Measurements from ENCODE around the gene TAAR2.
"Not testable (repeated sequence)": the region's sequence is repeated elsewhere in the genome, so short reads cannot be mapped to it uniquely, and the experiment has no call there.

TAAR2 gene

GRCh38 chr6:132624175-132624574 lies at the start of gene TAAR2:
TAAR2 (minus strand) TSS chr6:132624275; CDS start chr6:132624275, 0 bp downstream.
- DNase-seq (ENCODE audit: extremely low read depth in 1 of 2, low read depth in 1 of 2): no peak

GRCh38 chr6:132673376-132674094 lies 49.5 kb upstream of the TAAR2 start:
- DNase-seq (ENCODE audit: extremely low read depth in 1 of 2, low read depth in 1 of 2): no peak

- no peak for DNase-seq (ENCODE audit: extremely low read depth in 1 of 2, low read depth in 1 of 2)
Observed at GRCh38 chr6:132671295-132671694, 47.2 kb upstream of the TAAR2 start.

GRCh38 chr6:132669690-132670291 lies 45.7 kb upstream of the TAAR2 start:
- DNase-seq (ENCODE audit: extremely low read depth in 1 of 2, low read depth in 1 of 2): no peak

GRCh38 chr6:132666118-132666517 lies 42.0 kb upstream of the TAAR2 start:
- DNase-seq (ENCODE audit: extremely low read depth in 1 of 2, low read depth in 1 of 2): no peak

GRCh38 chr6:132664309-132665034 lies 40.4 kb upstream of the TAAR2 start:
- no peak for DNase-seq (ENCODE audit: extremely low read depth in 1 of 2, low read depth in 1 of 2)

- DNase-seq (ENCODE audit: extremely low read depth in 1 of 2, low read depth in 1 of 2): no peak
Observed at GRCh38 chr6:132663661-132664060, 39.6 kb upstream of the TAAR2 start.

- no peak for DNase-seq (ENCODE audit: extremely low read depth in 1 of 2, low read depth in 1 of 2)
Observed at GRCh38 chr6:132661906-132662305, 37.8 kb upstream of the TAAR2 start.

- DNase-seq (ENCODE audit: extremely low read depth in 1 of 2, low read depth in 1 of 2): no peak
Observed at GRCh38 chr6:132659082-132659481, 35.0 kb upstream of the TAAR2 start, which contains the start of gene TAAR1. TAAR1 (minus strand) TSS chr6:132659182; CDS start chr6:132646003, 13,179 bp downstream.

- DNase-seq (ENCODE audit: extremely low read depth in 1 of 2, low read depth in 1 of 2): no peak
Observed at GRCh38 chr6:132651062-132651461, 27.0 kb upstream of the TAAR2 start.

GRCh38 chr6:132650429-132650828 lies 26.4 kb upstream of the TAAR2 start:
- no peak for DNase-seq (ENCODE audit: extremely low read depth in 1 of 2, low read depth in 1 of 2)

- no peak for DNase-seq (ENCODE audit: extremely low read depth in 1 of 2, low read depth in 1 of 2)
Observed at GRCh38 chr6:132648828-132649227, 24.8 kb upstream of the TAAR2 start.

- DNase-seq (ENCODE audit: extremely low read depth in 1 of 2, low read depth in 1 of 2): no peak
Observed at GRCh38 chr6:132648356-132648755, 24.3 kb upstream of the TAAR2 start.

- no peak for DNase-seq (ENCODE audit: extremely low read depth in 1 of 2, low read depth in 1 of 2)
Observed at GRCh38 chr6:132643547-132643946, 19.5 kb upstream of the TAAR2 start.

- DNase-seq (ENCODE audit: extremely low read depth in 1 of 2, low read depth in 1 of 2): not testable (repeated sequence)
Observed at GRCh38 chr6:132637135-132637534, 13.1 kb upstream of the TAAR2 start.

- not testable (repeated sequence) for DNase-seq (ENCODE audit: extremely low read depth in 1 of 2, low read depth in 1 of 2)
Observed at GRCh38 chr6:132635906-132636305, 11.8 kb upstream of the TAAR2 start.

GRCh38 chr6:132635288-132635687 lies 11.2 kb upstream of the TAAR2 start:
- DNase-seq (ENCODE audit: extremely low read depth in 1 of 2, low read depth in 1 of 2): not testable (repeated sequence)

- no peak for DNase-seq (ENCODE audit: extremely low read depth in 1 of 2, low read depth in 1 of 2)
Observed at GRCh38 chr6:132634796-132635195, 10.7 kb upstream of the TAAR2 start.

GRCh38 chr6:132633362-132633761 lies 9.3 kb upstream of the TAAR2 start:
- DNase-seq (ENCODE audit: extremely low read depth in 1 of 2, low read depth in 1 of 2): no peak

- no peak for DNase-seq (ENCODE audit: extremely low read depth in 1 of 2, low read depth in 1 of 2)
Observed at GRCh38 chr6:132623106-132623845, 799 bp downstream of the TAAR2 start.

GRCh38 chr6:132616677-132617076 lies 7.4 kb downstream of the TAAR2 start:
- no peak for DNase-seq (ENCODE audit: extremely low read depth in 1 of 2, low read depth in 1 of 2)
